Stomach (tissue), 9 donors: Measurements from ENCODE around the gene SLC25A53. TPM values are rescaled to one million over a fixed set of nuclear protein-coding genes. Genes with fewer than 3 reads are reported as not detected.

Experiments used
- DNase-seq, 2 donors: peaks; one replicate each; pipeline versions ENCODE4 v3.0.0 to v3.0.0-alpha.2; 2013 to 2019
- H3K27ac ChIP-seq, 5 donors: fragments of 200-600 bp in 4 of 5; sonication (generic) in 4 of 5; one replicate each; pipeline ENCODE4 v1.5.1; 2013 to 2019; ENCODE audit warnings: mild to moderate bottlenecking in 1 of 5, moderate library complexity in 1 of 5
- H3K27me3 ChIP-seq, 3 donors: fragments of 200-600 bp; sonication (generic); one replicate each; pipeline ENCODE4 v1.5.1; 2017 to 2019; ENCODE audit warnings: mixed run types in 1 of 3
- H3K36me3 ChIP-seq, 4 donors: fragments of 200-600 bp; sonication (generic); 1 replicate in 3 of 4; 2 replicates in 1 of 4; pipeline ENCODE4 v1.5.1; 2016 to 2019
- H3K4me1 ChIP-seq, 4 donors: fragments of 200-600 bp; sonication (generic); one replicate each; pipeline ENCODE4 v1.5.1; 2016 to 2019
- H3K4me3 ChIP-seq, 4 donors: fragments of 200-600 bp; sonication (generic) in 3 of 4; one replicate each; pipeline ENCODE4 v1.5.1; 2016 to 2019; ENCODE audit warnings: mild to moderate bottlenecking in 1 of 4
- H3K9me3 ChIP-seq, 4 donors: fragments of 200-600 bp; sonication (generic); one replicate each; pipeline ENCODE4 v1.5.1; 2016 to 2019
- CTCF ChIP-seq, 7 experiments: fragments of 450-650 bp in 4 of 7; fragments of 200-600 bp in 3 of 7; sonication (generic) in 3 of 7; IDR thresholded peaks; one replicate each; pipeline ENCODE4 v1.5.1; 2016 to 2019; ENCODE audit warnings: antibody characterized with exemption in 7 of 7, control low read depth in 2 of 7, mild to moderate bottlenecking in 1 of 7
- EP300 ChIP-seq: sonication (generic); formaldehyde crosslinking; IDR thresholded peaks from one replicate; pipeline ENCODE4 v1.6.1; 2017; ENCODE audit warnings: antibody characterized with exemption
- POLR2A ChIP-seq, 4 donors: fragments of 450-650 bp; IDR thresholded peaks; one replicate each; pipeline ENCODE4 v1.6.1; 2016; ENCODE audit warnings: antibody characterized with exemption in 4 of 4, control low read depth in 2 of 4, mild to moderate bottlenecking in 1 of 4, moderate library complexity in 1 of 4
- POLR2AphosphoS5 ChIP-seq, 3 donors: sonication (generic); formaldehyde crosslinking; IDR thresholded peaks; one replicate each; pipeline ENCODE4 v1.6.1; 2016; ENCODE audit warnings: antibody characterized with exemption in 3 of 3
- WGBS, 5 donors: extraction: QIAGEN DNeasy Blood & Tissue Kit in 3 of 5; methylation state at CpG; one replicate each; pipeline versions ENCODE4 v1.1.5 to v1.1.7; 2013 to 2018; 5-methylcytosine and 5-hydroxymethylcytosine counted together
- intact Hi-C: fragments of 100-400 bp; cut with DNase I; formaldehyde crosslinking; loops from one replicate; pipeline ENCODE4 v1.15.1; 2023; ENCODE audit warnings: low total_unique reads
- polyA plus RNA-seq, 3 donors: library from polyadenylated mRNA; stranded (reverse); fragments of 200-250 nt; gene quantifications; one replicate each; pipeline ENCODE4 v1.2.3, GENCODE V29; 2013
- total RNA-seq, 5 donors: library from RNA; depleted of rRNA; stranded (reverse); fragments of >200 nt; gene quantifications; one replicate each; pipeline versions ENCODE4 v1.1.0 to v1.2.3, GENCODE V29; 2014 to 2016
- donor health status: healthy with polysubstance abuse.
- donor health status: Bipolar disorder and iron deficiency.
- donor health status: healthy.

The SLC25A53 gene
- total and polyA plus RNA-seq, 8 donors, result 2.9 to 118 (median 6.4) TPM

DNA sequence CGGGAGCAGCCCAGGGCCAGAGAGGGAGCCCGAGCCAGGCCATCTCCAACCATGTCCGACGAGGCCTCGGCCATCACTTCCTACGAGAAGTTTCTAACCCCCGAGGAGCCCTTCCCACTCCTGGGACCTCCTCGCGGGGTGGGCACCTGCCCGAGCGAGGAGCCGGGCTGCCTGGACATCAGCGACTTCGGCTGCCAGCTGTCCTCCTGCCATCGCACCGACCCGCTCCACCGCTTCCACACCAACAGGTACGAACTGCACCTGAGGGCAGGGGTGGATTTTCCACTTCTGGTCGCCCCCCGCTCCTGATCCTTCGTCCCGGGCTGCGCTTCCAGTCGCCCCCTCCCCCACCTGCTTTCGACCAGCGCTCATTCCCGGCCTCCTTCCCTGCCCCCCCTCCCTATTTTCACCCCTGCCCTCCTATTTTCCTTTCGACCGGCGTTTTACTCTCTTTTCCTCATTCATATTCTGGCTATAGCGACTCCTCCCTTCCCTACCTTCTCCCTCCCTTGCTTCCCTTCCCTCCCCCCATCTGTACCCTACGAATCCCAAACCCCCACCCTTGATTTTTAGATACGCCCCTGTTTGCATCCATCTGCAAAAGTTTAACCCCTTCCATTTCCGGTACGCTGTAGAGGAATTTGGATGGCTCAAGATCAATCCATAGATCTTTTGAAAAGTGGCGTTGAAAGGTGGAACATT lies 10.1 kb upstream of the SLC25A53 start:
- DNase-seq, result no peak
- Histone ChIP-seq H3K36me3 (no peaks in the 10 kb centered on the region), H3K27me3 (no peaks in the 10 kb centered on the region), H3K27ac (peak overlapping the region; percentile 81 to 92 (median 88)), H3K4me3 (peak overlapping the region; percentile 63 to 78 (median 73)), H3K9me3 (no peaks in the 10 kb centered on the region), H3K4me1 (peaks cover 3 to 29% (median 6%) of the 10 kb centered on the region in 4 donors)
- WGBS, 5 donors, result 0 to 46% (median 8%) methylated on average over 9 to 37 of the region's 37 CpGs
- intact Hi-C loops, result no loop called here
- TF ChIP-seq EP300, result no peak
- TF ChIP-seq POLR2A (IDR thresholded peaks at IDR 0.05), result no peak
- no peak for TF ChIP-seq POLR2AphosphoS5 (IDR thresholded peaks at IDR 0.05)
- no peak for TF ChIP-seq CTCF (IDR thresholded peaks at IDR 0.05)

- Histone ChIP-seq H3K4me3 (peak within 1 kb of the TSS; percentile 63 to 78 (median 73)), H3K27ac (peak within 1 kb of the TSS; percentile 81 to 92 (median 88)), H3K4me1 (peaks cover 3 to 29% (median 6%) of the 10 kb centered on the region in 4 donors), H3K27me3 (no peaks in the 10 kb centered on the region), H3K36me3 (no peaks in the 10 kb centered on the region), H3K9me3 (no peaks in the 10 kb centered on the region)
- WGBS, 5 donors, result 1 to 52% (median 13%) methylated on average over 6 to 68 of the region's 71 CpGs
- DNase-seq, result peak; percentile 88 to 96
- TF ChIP-seq CTCF (IDR thresholded peaks at IDR 0.05) (peak in 5 of 7 experiments; percentile 31 to 82 (median 68)), EP300 (no peak), POLR2A (IDR thresholded peaks at IDR 0.05) (no peak), POLR2AphosphoS5 (IDR thresholded peaks at IDR 0.05) (peak in 2 of 3 donors; percentile 66 to 70)
- intact Hi-C loops, result no loop called here
Measured at GRCh38 chrX:104165894-104166734, 9.3 kb upstream of the SLC25A53 start, which contains the start of gene FAM199X. TSS of gene FAM199X (plus strand) at chrX:104166453. CDS start at chrX:104166786, 333 bp downstream.

DNA sequence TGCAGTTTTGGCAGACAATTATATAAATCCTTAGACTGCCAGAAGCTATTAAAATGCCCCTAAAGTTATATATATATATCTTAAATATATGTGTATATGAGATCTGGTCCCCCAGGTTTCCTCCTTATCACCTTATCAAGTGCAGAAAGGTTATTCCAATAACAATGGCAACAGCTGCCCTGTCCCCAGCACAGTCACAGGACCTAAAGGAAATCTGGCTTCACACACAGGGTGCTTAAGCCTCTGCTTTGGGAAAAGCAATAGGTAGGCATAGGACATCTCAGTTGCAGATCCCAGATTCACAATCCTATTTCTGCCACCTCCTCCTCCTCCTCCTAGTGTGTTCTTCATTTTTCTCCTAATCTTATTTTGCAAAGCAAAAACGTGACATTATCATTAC lies 5.8 kb downstream of the SLC25A53 start:
- intact Hi-C loops, result no loop called here
- Histone ChIP-seq H3K9me3 (no peaks in the 10 kb centered on the region), H3K27ac (no peak overlapping the region), H3K4me1 (peaks cover 0 to 17% (median 8%) of the 10 kb centered on the region in 4 donors), H3K4me3 (no peak overlapping the region), H3K27me3 (no peaks in the 10 kb centered on the region), H3K36me3 (no peaks in the 10 kb centered on the region)
- WGBS, 5 donors, result 4 to 38% (median 13%) methylated on average over 1 of the region's 1 CpG
- DNase-seq, result no peak
- no peak for TF ChIP-seq POLR2AphosphoS5 (IDR thresholded peaks at IDR 0.05)
- TF ChIP-seq EP300, result no peak
- no peak for TF ChIP-seq POLR2A (IDR thresholded peaks at IDR 0.05)
- TF ChIP-seq CTCF (IDR thresholded peaks at IDR 0.05), result no peak

- no peak overlapping the region for H3K27ac ChIP-seq
- no peak overlapping the region for H3K4me3 ChIP-seq
- DNase-seq, result no peak
- intact Hi-C loops, result no loop called here
- peaks cover 0 to 6% (median 2%) of the 10 kb centered on the region in 4 donors for H3K4me1 ChIP-seq
- TF ChIP-seq EP300 (no peak), POLR2A (IDR thresholded peaks at IDR 0.05) (no peak), CTCF (IDR thresholded peaks at IDR 0.05) (no peak)
- no peaks in the 10 kb centered on the region for H3K9me3 ChIP-seq
- peaks cover 0 to 4% (median 0%) of the 10 kb centered on the region in 3 donors for H3K27me3 ChIP-seq
- H3K36me3 ChIP-seq, result no peaks in the 10 kb centered on the region
- 83 to 94% (median 86%) methylated on average over 6 to 8 of the region's 8 CpGs for whole genome bisulfite sequencing, 5 donors
Measured at GRCh38 chrX:104141087-104141760, 15.6 kb downstream of the SLC25A53 start.
